Upper lobe of left lung (tissue), 6 donors: Measurements from ENCODE around the gene MRPS18A. TPM values are rescaled to one million over a fixed set of nuclear protein-coding genes. Genes with fewer than 3 reads are reported as not detected.

Source experiments
- ATAC-seq, 2 donors: fragments of 200-7000 bp; cut with Tn5 transposase; one replicate each; pipeline ENCODE4 v1.9.1; 2022; ENCODE audit warnings: mild to moderate bottlenecking in 2 of 2, moderate library complexity in 2 of 2; ENCODE audit not compliant: low FRiP score in 2 of 2
- DNase-seq, 2 donors: peaks; one replicate each; pipeline ENCODE4 v3.0.0-alpha.2; 2019 to 2020
- H3K27ac ChIP-seq, 4 donors: fragments of 200-600 bp; sonication (generic); one replicate each; pipeline ENCODE4 v1.5.1; 2016 to 2019
- H3K27me3 ChIP-seq, 4 donors: fragments of 200-600 bp; sonication (generic); one replicate each; pipeline ENCODE4 v1.5.1; 2017 to 2019
- H3K36me3 ChIP-seq, 4 donors: fragments of 200-600 bp; sonication (generic); one replicate each; pipeline ENCODE4 v1.5.1; 2016 to 2019
- H3K4me1 ChIP-seq, 4 donors: fragments of 200-600 bp; sonication (generic); one replicate each; pipeline ENCODE4 v1.5.1; 2018 to 2019
- H3K4me3 ChIP-seq, 4 donors: fragments of 200-600 bp; sonication (generic); one replicate each; pipeline ENCODE4 v1.5.1; 2017 to 2019; ENCODE audit warnings: mild to moderate bottlenecking in 2 of 4, moderate library complexity in 1 of 4
- H3K9me3 ChIP-seq, 4 donors: fragments of 200-600 bp; sonication (generic); one replicate each; pipeline ENCODE4 v1.5.1; 2018 to 2019
- CTCF ChIP-seq, 6 experiments: fragments of 450-650 bp in 4 of 6; fragments of 200-600 bp in 2 of 6; sonication (generic) in 2 of 6; IDR thresholded peaks; one replicate each; pipeline ENCODE4 v1.5.1; 2016 to 2019; ENCODE audit warnings: antibody characterized with exemption in 6 of 6
- EP300 ChIP-seq, 4 donors: sonication (generic); formaldehyde crosslinking; IDR thresholded peaks; one replicate each; pipeline ENCODE4 v1.5.1; 2017; ENCODE audit warnings: antibody characterized with exemption in 4 of 4, control low read depth in 2 of 4
- POLR2A ChIP-seq, 4 donors: fragments of 450-650 bp; IDR thresholded peaks; one replicate each; pipeline ENCODE4 v1.5.1; 2016 to 2017; ENCODE audit warnings: antibody characterized with exemption in 4 of 4, mild to moderate bottlenecking in 2 of 4
- POLR2AphosphoS5 ChIP-seq, 2 donors: sonication (generic); formaldehyde crosslinking; IDR thresholded peaks; one replicate each; pipeline ENCODE4 v1.5.1; 2017; ENCODE audit warnings: antibody characterized with exemption in 2 of 2
- WGBS, 2 donors: methylation state at CpG; one replicate each; pipeline ENCODE4 v1.1.5; 2017 to 2018; 5-methylcytosine and 5-hydroxymethylcytosine counted together
- total RNA-seq, 6 donors: library from RNA; depleted of rRNA in 4 of 6; stranded (reverse); fragments of >200 nt in 4 of 6; gene quantifications; one replicate each; pipeline versions ENCODE4 v1.1.0 to v1.2.1, GENCODE V29; 2016 to 2021
- donor health status: DM: no; HTN: no; CAD: no; lungs with moderate emphysema.
- donor health status: DM: no; HTN: yes; CAD: no; lungs with severe emphysema.

The MRPS18A gene
- total RNA-seq, 6 donors from 2014 or later, result 21.0 to 45.6 (median 33.4) TPM

- DNase-seq, result no peak
- no peaks in the 10 kb centered on the region for H3K36me3 ChIP-seq
- no peak for ATAC-seq
- peak overlapping the region in 1 of 4 donors; percentile 34 for H3K27ac ChIP-seq
- 59 to 69% methylated on average over 8 of the region's 8 CpGs for WGBS, 2 donors
- H3K4me1 ChIP-seq, result peaks cover 44 to 68% (median 47%) of the 10 kb centered on the region in 4 donors
- H3K9me3 ChIP-seq, result no peaks in the 10 kb centered on the region
- H3K4me3 ChIP-seq, result no peak overlapping the region
- H3K27me3 ChIP-seq, result no peaks in the 10 kb centered on the region
- no peak for TF ChIP-seq EP300 (IDR thresholded peaks at IDR 0.05)
- TF ChIP-seq CTCF (IDR thresholded peaks at IDR 0.05), result no peak
- TF ChIP-seq POLR2A (IDR thresholded peaks at IDR 0.05), result no peak
- TF ChIP-seq POLR2AphosphoS5 (IDR thresholded peaks at IDR 0.05), result no peak
These were observed 19.2 kb upstream of the MRPS18A start for GRCh38 chr6:43706788-43707187.

- ATAC-seq, result no peak
- Histone ChIP-seq H3K4me3 (no peak overlapping the region), H3K27ac (peak overlapping the region in 2 of 4 donors; percentile 34 to 49), H3K27me3 (no peaks in the 10 kb centered on the region), H3K36me3 (no peaks in the 10 kb centered on the region), H3K9me3 (no peaks in the 10 kb centered on the region), H3K4me1 (peaks cover 47 to 71% (median 50%) of the 10 kb centered on the region in 4 donors)
- peak in 1 of 2 donors; percentile 27 for TF ChIP-seq POLR2AphosphoS5 (IDR thresholded peaks at IDR 0.05)
- TF ChIP-seq EP300 (IDR thresholded peaks at IDR 0.05), result no peak
- no peak for TF ChIP-seq CTCF (IDR thresholded peaks at IDR 0.05)
- 38 to 47% methylated on average over 3 of the region's 3 CpGs for WGBS, 2 donors
- DNase-seq, result no peak
These were observed 18.4 kb upstream of the MRPS18A start for GRCh38 chr6:43705996-43706395.

- Histone ChIP-seq H3K27me3 (no peaks in the 10 kb centered on the region), H3K9me3 (no peaks in the 10 kb centered on the region), H3K36me3 (no peaks in the 10 kb centered on the region), H3K4me1 (peaks cover 54 to 78% (median 62%) of the 10 kb centered on the region in 4 donors), H3K4me3 (no peak overlapping the region), H3K27ac (peak overlapping the region; percentile 66 to 85 (median 83))
- no peak for ATAC-seq
- no peak for DNase-seq
- WGBS, 2 donors, result 83 to 84% methylated on average over 8 of the region's 8 CpGs
- TF ChIP-seq EP300 (IDR thresholded peaks at IDR 0.05) (no peak), POLR2A (IDR thresholded peaks at IDR 0.05) (no peak), CTCF (IDR thresholded peaks at IDR 0.05) (no peak), POLR2AphosphoS5 (IDR thresholded peaks at IDR 0.05) (no peak)
These were observed 16.2 kb upstream of the MRPS18A start for GRCh38 chr6:43703512-43704429.

- 30% methylated on average over 13 to 15 of the region's 15 CpGs for WGBS, 2 donors
- no peaks in the 10 kb centered on the region for H3K36me3 ChIP-seq
- H3K4me3 ChIP-seq, result no peak overlapping the region
- H3K27ac ChIP-seq, result peak overlapping the region; percentile 66 to 85 (median 83)
- no peaks in the 10 kb centered on the region for H3K27me3 ChIP-seq
- ATAC-seq (peak; percentile 96), DNase-seq (peak in 1 of 2 donors; percentile 96)
- TF ChIP-seq CTCF (IDR thresholded peaks at IDR 0.05) (no peak), POLR2AphosphoS5 (IDR thresholded peaks at IDR 0.05) (peak in 1 of 2 donors; percentile 84), EP300 (IDR thresholded peaks at IDR 0.05) (peak in 1 of 4 donors; percentile 39), POLR2A (IDR thresholded peaks at IDR 0.05) (peak in 1 of 4 donors; percentile 69)
- H3K9me3 ChIP-seq, result no peaks in the 10 kb centered on the region
- H3K4me1 ChIP-seq, result peaks cover 59 to 80% (median 66%) of the 10 kb centered on the region in 4 donors
These were observed 15.2 kb upstream of the MRPS18A start for GRCh38 chr6:43702534-43703440.
